GM10266 (cell line): ENCODE measurements around the gene TPD52L1.

Experiments used
- DNase-seq: peaks from one replicate; pipeline ENCODE4 v3.0.0; 2012; ENCODE audit errors: extremely low spot score
- CTCF ChIP-seq: IDR thresholded peaks from 2 replicates; pipeline ENCODE4 v1.5.1; 2012; ENCODE audit warnings: mild to moderate bottlenecking, low read depth; ENCODE audit not compliant: control insufficient read depth, insufficient read depth; ENCODE audit errors: missing control alignments

Gene TPD52L1

GRCh38 chr6:125228981-125229479, 75.5 kb downstream of the TPD52L1 start:
- no peak for TF ChIP-seq CTCF
- no peak for DNase-seq

GRCh38 chr6:125230674-125231073, 77.1 kb downstream of the TPD52L1 start:
- DNase-seq = no peak
- TF ChIP-seq CTCF = no peak

- TF ChIP-seq CTCF = no peak
- DNase-seq = no peak
Measured at GRCh38 chr6:125231133-125231532, 77.6 kb downstream of the TPD52L1 start.

- no peak for DNase-seq
- no peak for TF ChIP-seq CTCF
Measured at GRCh38 chr6:125231574-125232343, 78.2 kb downstream of the TPD52L1 start.

GRCh38 chr6:125232466-125232865, 78.9 kb downstream of the TPD52L1 start:
- no peak for DNase-seq
- TF ChIP-seq CTCF = no peak

- DNase-seq = no peak
- TF ChIP-seq CTCF = no peak
Measured at GRCh38 chr6:125233202-125233601, 79.6 kb downstream of the TPD52L1 start.

- TF ChIP-seq CTCF = no peak
- DNase-seq = no peak
Measured at GRCh38 chr6:125236536-125237327, 83.2 kb downstream of the TPD52L1 start.
